ENCODE results near the gene ARHGAP24. TPM values are rescaled to one million over a fixed set of nuclear protein-coding genes. Genes with fewer than 3 reads are reported as not detected.

ARHGAP24 gene
- total and polyA plus RNA-seq, 12 donors: 6.7 to 35.5 (median 23.9) TPM

DNA sequence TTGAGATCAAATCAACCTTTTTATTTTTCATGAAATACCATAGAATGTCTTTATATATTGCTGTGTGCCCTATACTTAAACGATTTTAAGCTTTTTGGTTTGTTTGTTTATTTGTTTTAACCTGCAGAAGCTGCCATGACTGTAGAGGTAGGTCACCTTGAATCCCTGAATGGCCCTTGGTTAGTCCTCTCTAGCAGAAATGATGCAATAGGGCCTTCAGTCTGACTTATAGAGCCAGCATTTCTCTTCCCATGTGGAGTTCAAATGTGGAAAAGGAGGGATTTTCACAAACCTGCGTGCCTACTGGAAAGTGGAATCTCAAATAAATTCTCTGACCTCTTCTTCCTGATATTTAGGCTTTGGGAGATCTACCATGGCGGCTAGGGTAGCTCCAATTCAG is 557.0 kb downstream of the ARHGAP24 start:
- H3K36me3 ChIP-seq: no peaks in the 10 kb centered on the region
- peak overlapping the region in 6 of 10 donors; percentile 71 to 85 (median 76) for H3K27ac ChIP-seq
- no peak for TF ChIP-seq CTCF (IDR thresholded peaks at IDR 0.05)
- 91 to 97% methylated on average over 3 of the region's 3 CpGs for WGBS, 2 donors
- H3K4me3 ChIP-seq: no peak overlapping the region
- intact Hi-C loops (cut with DNase I): loop anchor here in 1 of 10 donors (10.0 kb wide), 1 partner anchor 57 kb away; no protein-coding TSS in a partner anchor
- no peak for DNase-seq
- no peaks in the 10 kb centered on the region for H3K9me3 ChIP-seq
- peaks cover 0 to 28% (median 18%) of the 10 kb centered on the region in 9 donors for H3K4me1 ChIP-seq
- no peaks in the 10 kb centered on the region for H3K27me3 ChIP-seq
- ATAC-seq: no peak

GRCh38 chr4:86032476-86033022 is 557.6 kb downstream of the ARHGAP24 start:
- TF ChIP-seq CTCF (IDR thresholded peaks at IDR 0.05): no peak
- Histone ChIP-seq H3K9me3 (no peaks in the 10 kb centered on the region), H3K27me3 (no peaks in the 10 kb centered on the region), H3K27ac (peak overlapping the region; percentile 1 to 85 (median 75)), H3K4me1 (peaks cover 0 to 31% (median 18%) of the 10 kb centered on the region in 9 donors), H3K4me3 (no peak overlapping the region), H3K36me3 (no peaks in the 10 kb centered on the region)
- WGBS, 2 donors: 25 to 28% methylated on average over 4 of the region's 4 CpGs
- ATAC-seq: peak; percentile 24 to 90 (median 76)
- intact Hi-C loops (cut with DNase I): loop anchor here in 1 of 10 donors (10.0 kb wide), 1 partner anchor 58 kb away; no protein-coding TSS in a partner anchor
- DNase-seq: no peak

DNA sequence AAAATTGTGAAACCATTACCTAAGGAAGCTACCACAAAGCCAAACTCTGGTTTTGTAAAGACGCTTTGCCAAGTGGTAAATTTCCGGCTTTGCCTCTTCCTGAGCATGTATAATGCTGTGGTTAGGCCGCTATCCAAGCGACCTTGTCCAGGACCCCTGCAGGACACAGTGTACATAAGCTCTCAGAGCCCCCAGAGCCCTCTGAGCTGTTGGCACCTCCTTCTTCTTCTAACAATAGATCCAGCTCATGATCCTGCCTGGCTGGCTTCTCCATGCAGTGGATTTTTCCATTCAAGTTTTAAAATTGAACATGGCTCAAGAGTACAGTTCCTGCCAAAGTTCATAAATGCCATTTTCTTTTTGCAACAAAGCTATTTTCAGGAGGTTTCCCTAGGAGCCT is 558.2 kb downstream of the ARHGAP24 start:
- peak; percentile 25 to 41 for DNase-seq
- intact Hi-C loops (cut with DNase I): loop anchor here in 1 of 10 donors (10.0 kb wide), 1 partner anchor 58 kb away; no protein-coding TSS in a partner anchor

GRCh38 chr4:86034616-86035015 is 559.7 kb downstream of the ARHGAP24 start:
- DNase-seq (no peak), ATAC-seq (no peak)
- Histone ChIP-seq H3K4me3 (no peak overlapping the region), H3K4me1 (peaks cover 0 to 36% (median 20%) of the 10 kb centered on the region in 9 donors), H3K9me3 (no peaks in the 10 kb centered on the region), H3K36me3 (no peaks in the 10 kb centered on the region), H3K27me3 (no peaks in the 10 kb centered on the region), H3K27ac (no peak overlapping the region)
- no peak for TF ChIP-seq CTCF (IDR thresholded peaks at IDR 0.05)
- intact Hi-C loops (cut with DNase I): loop anchor here in 1 of 10 donors (10.0 kb wide), 1 partner anchor 60 kb away; no protein-coding TSS in a partner anchor
- 46 to 75% methylated on average over 2 of the region's 2 CpGs for WGBS, 2 donors

More for the DNA sequence above, 558.2 kb downstream of the ARHGAP24 start:
- no peaks in the 10 kb centered on the region for H3K27me3 ChIP-seq
- ATAC-seq: peak; percentile 76 to 95 (median 90)
- no peaks in the 10 kb centered on the region for H3K36me3 ChIP-seq
- H3K4me1 ChIP-seq: peaks cover 0 to 32% (median 19%) of the 10 kb centered on the region in 9 donors
- peak overlapping the region; percentile 1 to 85 (median 75) for H3K27ac ChIP-seq
- TF ChIP-seq CTCF (IDR thresholded peaks at IDR 0.05): no peak
- 20 to 27% methylated on average over 4 of the region's 4 CpGs for WGBS, 2 donors
- no peak overlapping the region for H3K4me3 ChIP-seq
- H3K9me3 ChIP-seq: no peaks in the 10 kb centered on the region
